H1 (cell line): Measurements from ENCODE around the gene SNURF. TPM values are rescaled to one million over a fixed set of nuclear protein-coding genes. Genes with fewer than 3 reads are reported as not detected.

Experiments
- KDM1A ChIP-seq: fragments of 200-600, 300-600 bp; sonication (generic); IDR thresholded peaks from 2 replicates; pipeline ENCODE4 v1.7.1; 2016; ENCODE audit warnings: mild to moderate bottlenecking, low read length, borderline replicate concordance
- SIRT6 ChIP-seq: IDR thresholded peaks from one replicate; pipeline ENCODE4 v1.7.1; 2012; ENCODE audit warnings: low read length, inconsistent platforms
- polyA plus RNA-seq, 7 experiments: library from polyadenylated mRNA; depleted of rRNA in 3 of 7; stranded (reverse) in 5 of 7; unstranded in 2 of 7; fragments of >200 nt in 5 of 7; fragments of 200-250 nt in 2 of 7; gene quantifications; 1 replicate in 5 of 7; 2 replicates in 1 of 7; 4 replicates in 1 of 7; pipeline versions ENCODE4 v1.2.1 to v1.2.3, GENCODE V29; 2011 to 2013; ENCODE audit warnings: missing spikeins in 2 of 7, mixed read lengths in 2 of 7
- total RNA-seq: library from RNA; stranded (reverse); fragmentation: NEBNext Ultra II Directional; extraction: Animal tissue kit (Norgen Biotek cat#: 25700); gene quantifications from 2 replicates; pipeline ENCODE4 v1.2.1, GENCODE V29; 2021

Gene SNURF
- total and polyA plus RNA-seq, 2 of the 8 experiments (the other 6 are each of a cell fraction or from before 2014, with no cell fraction given), result 9.9 to 76.5 TPM

GRCh38 chr15:24945711-24946110, 9.1 kb upstream of the SNURF start (continued):
- TF ChIP-seq KDM1A (no peak), SIRT6 (no peak)
- TF ChIP-seq, all 59 proteins: peak for 0
